OCI-LY7 (cell line): Measurements from ENCODE around the gene PITPNM1.

Source experiments
- CTCF ChIP-seq: fragments of 200-600 bp; sonication (generic); conservative IDR thresholded peaks from 2 replicates; pipeline ENCODE4 v1.5.1; 2014; ENCODE audit warnings: mild to moderate bottlenecking, antibody characterized with exemption, low read length, moderate library complexity, mixed read lengths
- EZH2phosphoT487 ChIP-seq: fragments of 200-600 bp; sonication (generic); IDR thresholded peaks from 2 replicates; pipeline ENCODE4 v1.6.1; 2018; ENCODE audit warnings: low read depth, borderline replicate concordance, mild to moderate bottlenecking, mixed run types, antibody characterized with exemption, low read length, moderate library complexity, mixed read lengths

- TF ChIP-seq CTCF: no peak
- TF ChIP-seq EZH2phosphoT487: no peak
These were observed 13.7 kb downstream of the PITPNM1 start for GRCh38 chr11:67491276-67492068.
